Heart left ventricle (tissue), 16 donors: ENCODE results near the gene IFNGR2. TPM values are rescaled to one million over a fixed set of nuclear protein-coding genes. Genes with fewer than 3 reads are reported as not detected.

Experiments used
- ATAC-seq, 4 donors: fragments of 200-7000 bp; cut with Tn5 transposase; one replicate each; pipeline ENCODE4 v1.9.1; 2020 to 2022; ENCODE audit warnings: moderate library complexity in 4 of 4, mild to moderate bottlenecking in 3 of 4, moderate number of reproducible peaks in 1 of 4
- DNase-seq, 5 donors: peaks; one replicate each; pipeline ENCODE4 v3.0.0-alpha.2; 2020
- H3K27ac ChIP-seq, 12 donors: fragments of 200-600 bp; sonication (generic) in 4 of 12; one replicate each; pipeline versions ENCODE4 v1.5.0 to v1.8.0; 2016 to 2022; ENCODE audit warnings: mild to moderate bottlenecking in 2 of 12
- H3K27me3 ChIP-seq, 9 donors: fragments of 200-600 bp; sonication (generic) in 2 of 9; one replicate each; pipeline versions ENCODE4 v1.5.1 to v1.8.0; 2016 to 2022; ENCODE audit warnings: mild to moderate bottlenecking in 3 of 9
- H3K36me3 ChIP-seq, 9 donors: fragments of 200-600 bp; sonication (generic) in 2 of 9; one replicate each; pipeline versions ENCODE4 v1.5.0 to v1.8.0; 2018 to 2022; ENCODE audit warnings: mild to moderate bottlenecking in 2 of 9
- H3K4me1 ChIP-seq, 12 donors: fragments of 200-600 bp; sonication (generic) in 4 of 12; one replicate each; pipeline versions ENCODE4 v1.5.0 to v1.8.0; 2016 to 2022; ENCODE audit warnings: mild to moderate bottlenecking in 3 of 12
- H3K4me3 ChIP-seq, 12 donors: fragments of 200-600 bp; sonication (generic) in 4 of 12; one replicate each; pipeline versions ENCODE4 v1.5.0 to v1.8.0; 2017 to 2022; ENCODE audit warnings: mild to moderate bottlenecking in 9 of 12, moderate library complexity in 4 of 12
- H3K9me3 ChIP-seq, 12 donors: fragments of 200-600 bp; sonication (generic) in 4 of 12; one replicate each; pipeline versions ENCODE4 v1.5.0 to v1.8.0; 2016 to 2022; ENCODE audit warnings: mild to moderate bottlenecking in 1 of 12
- CTCF ChIP-seq, 12 donors: fragments of 200-600 bp; sonication (generic) in 4 of 12; IDR thresholded peaks; one replicate each; pipeline versions ENCODE4 v1.5.0 to v1.8.0; 2018 to 2022; ENCODE audit warnings: antibody characterized with exemption in 12 of 12, mild to moderate bottlenecking in 5 of 12
- POLR2A ChIP-seq, 2 donors: fragments of 450-650 bp; IDR thresholded peaks; one replicate each; pipeline ENCODE4 v1.6.1; 2017; ENCODE audit warnings: antibody characterized with exemption in 2 of 2, mild to moderate bottlenecking in 2 of 2, moderate library complexity in 2 of 2
- WGBS, 4 donors: extraction: QIAGEN DNeasy Blood & Tissue Kit in 2 of 4; methylation state at CpG; one replicate each; pipeline versions ENCODE4 v1.1.5 to v1.1.7; 2013 to 2018; 5-methylcytosine and 5-hydroxymethylcytosine counted together
- intact Hi-C, 10 donors: fragments of 100-400 bp; cut with DNase I; formaldehyde crosslinking; loops; one replicate each; pipeline versions ENCODE4 v1.11.1 to v1.14.2; 2022
- polyA plus RNA-seq, 2 donors: library from polyadenylated mRNA; stranded (reverse); fragments of 200-250 nt; gene quantifications; one replicate each; pipeline ENCODE4 v1.2.3, GENCODE V29; 2013
- total RNA-seq, 9 donors: library from RNA; depleted of rRNA in 2 of 9; stranded (reverse); fragments of >200 nt in 2 of 9; fragmentation: NEBNext Ultra II Directional in 3 of 9; extraction: Animal tissue kit (Norgen Biotek cat#: 25700) in 3 of 9; gene quantifications; one replicate each; pipeline versions ENCODE4 v1.1.0 to v1.2.4, GENCODE V29; 2016 to 2023
- donor health status: ischemic (EF 13 %, LVEDD 7.1; RV severe dilation, severe dysfunction).
- donor health status: healthy with polysubstance abuse.
- donor health status: DM: no; HTN: yes; CAD: no.
- donor health status: DM: no; HTN: no; CAD: no.
- donor health status: ischemic (EF 25% LVEDD 6.9; RV normal size, moderate dysfunction).
- donor health status: ischemic (EF 25% LVEDD 5.7; RV mildly dilated, moderate dysfunction).
- donor health status: healthy.
- donor health status: DM: yes; HTN: yes; CAD: no.
- donor health status: ischemic (EF 35%, LVEDD 5.7; RV mildly dilated, moderate dysfunction).
- donor health status: nonischemic (EF 11% LVEDD 7.7; RV severe dilation, severe dysfunction).
- donor health status: DM: yes; HTN: yes; CAD: no.
- donor health status: PGD.
- donor health status: ischemic (EF 29% LVEDD 5.4; RV normal size, mild dysfunction).
- donor health status: nonischemic (EF 23%, LVEDD 6.1; RV moderate dilation, normal function).

IFNGR2 gene
- total and polyA plus RNA-seq, 11 donors = 25.1 to 83.3 (median 33.5) TPM

GRCh38 chr21:33396951-33397350 is 6.3 kb upstream of the IFNGR2 start:
- Histone ChIP-seq H3K36me3 (no peaks in the 10 kb centered on the region), H3K4me1 (peaks cover 0 to 85% (median under 1%) of the 10 kb centered on the region in 12 donors), H3K4me3 (no peak overlapping the region), H3K27ac (peak overlapping the region in 8 of 12 donors; percentile 28 to 74 (median 64)), H3K27me3 (no peaks in the 10 kb centered on the region), H3K9me3 (no peaks in the 10 kb centered on the region)
- TF ChIP-seq POLR2A (IDR thresholded peaks at IDR 0.05) (no peak), CTCF (IDR thresholded peaks at IDR 0.05) (no peak)
- intact Hi-C loops = no loop called here
- DNase-seq = peak in 4 of 5 donors; percentile 37 to 62 (median 46)
- peak in 3 of 4 donors; percentile 23 to 57 (median 38) for ATAC-seq
- WGBS, 4 donors = 60 to 78% (median 69%) methylated on average over 5 of the region's 5 CpGs

GRCh38 chr21:33397717-33398116 is 5.5 kb upstream of the IFNGR2 start:
- Histone ChIP-seq H3K4me3 (no peak overlapping the region), H3K36me3 (no peaks in the 10 kb centered on the region), H3K9me3 (no peaks in the 10 kb centered on the region), H3K27ac (peak overlapping the region in 5 of 12 donors; percentile 28 to 67 (median 64)), H3K4me1 (peaks cover 0 to 86% (median 7%) of the 10 kb centered on the region in 12 donors), H3K27me3 (no peaks in the 10 kb centered on the region)
- intact Hi-C loops = no loop called here
- TF ChIP-seq POLR2A (IDR thresholded peaks at IDR 0.05) = no peak
- no peak for DNase-seq
- WGBS, 4 donors = 86 to 97% (median 96%) methylated on average over 3 of the region's 3 CpGs
- no peak for ATAC-seq

- Histone ChIP-seq H3K27me3 (no peaks in the 10 kb centered on the region), H3K9me3 (no peaks in the 10 kb centered on the region), H3K27ac (no peak overlapping the region), H3K4me1 (peaks cover 0 to 79% (median 9%) of the 10 kb centered on the region in 12 donors), H3K36me3 (no peaks in the 10 kb centered on the region), H3K4me3 (no peak overlapping the region)
- intact Hi-C loops = no loop called here
- 83 to 95% (median 88%) methylated on average over 5 of the region's 5 CpGs for WGBS, 4 donors
- ATAC-seq = no peak
- TF ChIP-seq POLR2A (IDR thresholded peaks at IDR 0.05) (no peak), CTCF (IDR thresholded peaks at IDR 0.05) (no peak)
- DNase-seq = no peak
Observed at GRCh38 chr21:33398361-33398760, 4.9 kb upstream of the IFNGR2 start.

- peak overlapping the region in 6 of 12 donors; percentile 15 to 100 (median 92) for H3K27ac ChIP-seq
- H3K4me1 ChIP-seq = peaks cover 0 to 74% (median 24%) of the 10 kb centered on the region in 12 donors
Observed at GRCh38 chr21:33401630-33401992, 1.6 kb upstream of the IFNGR2 start.

More at GRCh38 chr21:33401630-33401992, 1.6 kb upstream of the IFNGR2 start:
- no peak for TF ChIP-seq CTCF (IDR thresholded peaks at IDR 0.05)
- no peak for TF ChIP-seq POLR2A (IDR thresholded peaks at IDR 0.05)
- Histone ChIP-seq H3K36me3 (peaks cover 0 to 12% (median 0%) of the 10 kb centered on the region in 9 donors), H3K9me3 (no peaks in the 10 kb centered on the region), H3K4me3 (peak overlapping the region in 1 of 12 donors; percentile 10), H3K27me3 (no peaks in the 10 kb centered on the region)
- 88 to 95% (median 90%) methylated on average over 6 of the region's 6 CpGs for WGBS, 4 donors
- DNase-seq (peak in 1 of 5 donors; percentile 27), ATAC-seq (no peak)
- intact Hi-C loops = no loop called here
